ENCODE data around the gene SUPT7L. TPM values are rescaled to one million over a fixed set of nuclear protein-coding genes. Genes with fewer than 3 reads are reported as not detected.

SUPT7L gene
- total RNA-seq, 1 donor, result 38.4 TPM

DNA sequence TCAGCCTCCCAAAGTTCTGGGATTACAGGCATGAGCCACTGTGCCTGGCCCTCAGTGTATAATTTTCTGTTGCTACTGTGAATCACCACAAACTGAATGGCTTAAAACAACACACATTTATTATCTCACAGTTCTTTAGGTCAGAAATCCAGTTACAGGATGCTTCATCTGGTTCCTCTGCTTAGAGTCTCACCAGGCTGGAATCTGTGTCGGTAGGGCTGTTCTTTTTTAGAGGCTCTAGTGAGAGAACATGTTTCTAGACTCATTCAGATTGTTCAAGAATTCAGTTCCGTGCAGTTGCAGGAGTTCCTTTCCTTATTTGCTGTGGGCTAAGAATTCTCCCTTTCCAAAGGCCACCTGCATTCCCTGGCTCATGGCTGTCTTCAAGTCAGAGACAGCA is 56.8 kb downstream of the SUPT7L start:
- TF ChIP-seq, protein P1, sequence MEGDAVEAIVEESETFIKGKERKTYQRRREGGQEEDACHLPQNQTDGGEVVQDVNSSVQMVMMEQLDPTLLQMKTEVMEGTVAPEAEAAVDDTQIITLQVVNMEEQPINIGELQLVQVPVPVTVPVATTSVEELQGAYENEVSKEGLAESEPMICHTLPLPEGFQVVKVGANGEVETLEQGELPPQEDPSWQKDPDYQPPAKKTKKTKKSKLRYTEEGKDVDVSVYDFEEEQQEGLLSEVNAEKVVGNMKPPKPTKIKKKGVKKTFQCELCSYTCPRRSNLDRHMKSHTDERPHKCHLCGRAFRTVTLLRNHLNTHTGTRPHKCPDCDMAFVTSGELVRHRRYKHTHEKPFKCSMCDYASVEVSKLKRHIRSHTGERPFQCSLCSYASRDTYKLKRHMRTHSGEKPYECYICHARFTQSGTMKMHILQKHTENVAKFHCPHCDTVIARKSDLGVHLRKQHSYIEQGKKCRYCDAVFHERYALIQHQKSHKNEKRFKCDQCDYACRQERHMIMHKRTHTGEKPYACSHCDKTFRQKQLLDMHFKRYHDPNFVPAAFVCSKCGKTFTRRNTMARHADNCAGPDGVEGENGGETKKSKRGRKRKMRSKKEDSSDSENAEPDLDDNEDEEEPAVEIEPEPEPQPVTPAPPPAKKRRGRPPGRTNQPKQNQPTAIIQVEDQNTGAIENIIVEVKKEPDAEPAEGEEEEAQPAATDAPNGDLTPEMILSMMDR (IDR thresholded peaks at IDR 0.05; ENCODE audit: insufficient read depth, low read depth, low read length), result no peak
- DNase-seq (ENCODE audit: low read depth), result no peak
- H3K4me3 ChIP-seq (ENCODE audit: low read depth, low read length), result no peak overlapping the region

Small RNAs within 50 kb of the gene (small RNA-seq; reads per million reads assigned to genes)
- not detected for gene RF00340

Other genes with a start within 250 kb of the SUPT7L start
- gene NRBP1, start 235.0 kb downstream of the SUPT7L start, total RNA-seq, result 110 and 125 TPM in 2 replicates
- not detected in 2 replicates for gene KRTCAP3, start 221.2 kb downstream of the SUPT7L start, total RNA-seq
- gene IFT172, start 173.9 kb downstream of the SUPT7L start, total RNA-seq, result 18.0 and 18.1 TPM in 2 replicates
- 8.6 and 11.6 TPM in 2 replicates for gene FNDC4, start 168.4 kb downstream of the SUPT7L start, total RNA-seq
- 0.32 TPM in 1 of 2 replicates, not detected in the other for gene GCKR, start 166.8 kb downstream of the SUPT7L start, total RNA-seq
- 23.2 and 33.2 TPM in 2 replicates for gene ZNF512, start 80.6 kb downstream of the SUPT7L start, total RNA-seq
- 1.3 and 1.9 TPM in 2 replicates for gene CCDC121, start 34.6 kb downstream of the SUPT7L start, total RNA-seq
- 34.5 and 35.0 TPM in 2 replicates for gene GPN1, start 34.6 kb downstream of the SUPT7L start, total RNA-seq
- 28.7 and 31.1 TPM in 2 replicates for gene SLC4A1AP, start 275 bp upstream of the SUPT7L start, total RNA-seq
- 112 and 119 TPM in 2 replicates for gene MRPL33, start 108.1 kb upstream of the SUPT7L start, total RNA-seq
- 1.3 TPM in 2 replicates for gene RBKS, start 226.8 kb upstream of the SUPT7L start, total RNA-seq
- gene BABAM2, start 227.1 kb upstream of the SUPT7L start, total RNA-seq, result 28.5 and 29.0 TPM in 2 replicates